HCT116 (cell line): ENCODE results near the gene DNM3. TPM values are rescaled to one million over a fixed set of nuclear protein-coding genes. Genes with fewer than 3 reads are reported as not detected.

Experiments
- ATAC-seq: fragments of 200-7000 bp; cut with Tn5 transposase; 2 replicates; pipeline ENCODE4 v1.9.1; 2020; ENCODE audit warnings: mild to moderate bottlenecking, moderate library complexity
- BruUV-seq: library from RNA; stranded (reverse); fragments of 400-500 nt; replicated peaks from 2 replicates; lab custom pipeline; 2021; lab: Mats Ljungman, UMichigan
- CTCF ChIA-PET: fragments of 300-600 bp; sonication (Branson Sonifier 250); formaldehyde crosslinking; loops from one replicate; lab custom pipeline; 2021; ENCODE audit warnings: antibody characterized with exemption; lab: Charles Lee
- POLR2A ChIA-PET: fragments of 300-600, 350-600 bp; sonication (Branson Sonifier 250); formaldehyde crosslinking; loops from one replicate; lab custom pipeline; 2021; ENCODE audit warnings: antibody characterized with exemption; lab: Charles Lee
- RAD21 ChIA-PET, 2 experiments: fragments of 300-600 bp; sonication (Branson Sonifier 250); formaldehyde crosslinking; loops; one replicate each; lab custom pipeline; 2023; ENCODE audit warnings: low total read pairs in 2 of 2; ENCODE audit not compliant: uncharacterized antibody in 2 of 2, unreplicated experiment in 2 of 2, low non-redundant PET in 1 of 2; lab: Charles Lee
- DNase-seq: peaks from one replicate; pipeline ENCODE4 v3.0.0-alpha.2; 2010; ENCODE audit warnings: low read depth, low spot score
- H2AFZ ChIP-seq: fragments of 200-600 bp; shearing (Covaris generic), sonication (generic); 2 replicates; pipeline ENCODE4 v1.6.1; 2017; ENCODE audit warnings: low read depth, mixed run types, mixed read lengths, antibody characterized with exemption, low read length; ENCODE audit not compliant: poor library complexity, severe bottlenecking
- H3K27ac ChIP-seq: 2 replicates; pipeline ENCODE4 v1.5.1; 2012; ENCODE audit warnings: low read depth, low read length
- H3K27me3 ChIP-seq: fragments of 200-600 bp; sonication (generic); 2 replicates; pipeline ENCODE4 v1.6.1; 2016; ENCODE audit warnings: mixed run types, low read length, mixed read lengths; ENCODE audit not compliant: insufficient read depth
- H3K36me3 ChIP-seq, 2 experiments: fragments of 200-500 bp in 1 of 2; fragments of 200-600 bp in 1 of 2; sonication (Bioruptor generic) in 1 of 2; sonication (generic) in 1 of 2; 2 replicates each; pipeline versions ENCODE4 v1.5.1 to v1.6.1; 2014 to 2016; ENCODE audit warnings: low read length in 2 of 2, inconsistent platforms in 1 of 2, mixed read lengths in 1 of 2, mixed run types in 1 of 2; ENCODE audit not compliant: insufficient read depth in 2 of 2, control insufficient read depth in 1 of 2
- H3K4me1 ChIP-seq, 2 experiments: fragments of 200-600 bp in 1 of 2; sonication (generic) in 1 of 2; 2 replicates each; pipeline versions ENCODE4 v1.5.1 to v1.6.1; 2012 to 2017; ENCODE audit warnings: low read length in 2 of 2, inconsistent platforms in 1 of 2, mild to moderate bottlenecking in 1 of 2, mixed read lengths in 1 of 2, mixed run types in 1 of 2, moderate library complexity in 1 of 2; ENCODE audit not compliant: insufficient read depth in 2 of 2, control insufficient read depth in 1 of 2
- H3K4me2 ChIP-seq: fragments of 200-600 bp; sonication (generic); 2 replicates; pipeline ENCODE4 v1.6.1; 2017; ENCODE audit warnings: mixed run types, low read length, mixed read lengths
- H3K4me3 ChIP-seq, 2 experiments: fragments of 200-600 bp in 1 of 2; sonication (generic) in 1 of 2; replicated peaks in 1 of 2; 2 replicates each; pipeline ENCODE4 v1.5.1; 2011 to 2016; ENCODE audit warnings: low read length in 2 of 2, control low read depth in 1 of 2, low read depth in 1 of 2, mild to moderate bottlenecking in 1 of 2, mixed read lengths in 1 of 2, mixed run types in 1 of 2
- H3K79me2 ChIP-seq: fragments of 200-600 bp; sonication (generic); 2 replicates; pipeline ENCODE4 v1.6.1; 2017; ENCODE audit warnings: mild to moderate bottlenecking, mixed run types, low read length, moderate library complexity, mixed read lengths; ENCODE audit not compliant: insufficient read depth
- H3K9ac ChIP-seq: fragments of 200-600 bp; sonication (generic); 2 replicates; pipeline ENCODE4 v1.6.1; 2016; ENCODE audit warnings: low read length, mixed read lengths
- H3K9me2 ChIP-seq: fragments of 200-600 bp; sonication (generic), shearing (Covaris generic); 2 replicates; pipeline ENCODE4 v1.6.1; 2017; ENCODE audit warnings: mixed run types, mild to moderate bottlenecking, moderate library complexity; ENCODE audit not compliant: insufficient read depth
- H3K9me3 ChIP-seq, 2 experiments: fragments of 200-500 bp in 1 of 2; fragments of 200-600 bp in 1 of 2; sonication (Bioruptor generic) in 1 of 2; sonication (generic) in 1 of 2; 2 replicates each; pipeline ENCODE4 v1.6.1; 2014 to 2017; ENCODE audit warnings: low read length in 2 of 2, mixed read lengths in 2 of 2, inconsistent platforms in 1 of 2, low read depth in 1 of 2, mild to moderate bottlenecking in 1 of 2, mixed run types in 1 of 2, moderate library complexity in 1 of 2; ENCODE audit not compliant: control insufficient read depth in 1 of 2, insufficient read depth in 1 of 2
- H4K20me1 ChIP-seq: fragments of 200-600 bp; sonication (generic), shearing (Covaris generic); 2 replicates; pipeline ENCODE4 v1.6.1; 2017; ENCODE audit warnings: mixed run types, mild to moderate bottlenecking, moderate library complexity; ENCODE audit not compliant: insufficient read depth
- CBX3 ChIP-seq: IDR thresholded peaks from 2 replicates; pipeline ENCODE4 v1.6.1; 2012; ENCODE audit warnings: low read depth
- CEBPB ChIP-seq: IDR thresholded peaks from 2 replicates; pipeline ENCODE4 v1.6.1; 2012; ENCODE audit warnings: low read depth
- CTCF ChIP-seq, 3 experiments: fragments of 200-600 bp in 1 of 3; sonication (generic) in 1 of 3; IDR thresholded peaks in 2 of 3; conservative IDR thresholded peaks in 1 of 3; 2 replicates each; pipeline ENCODE4 v1.5.1; 2012 to 2017; ENCODE audit warnings: low read depth in 2 of 3, low read length in 2 of 3, antibody characterized with exemption in 1 of 3, borderline replicate concordance in 1 of 3, control low read depth in 1 of 3, mild to moderate bottlenecking in 1 of 3, mixed read lengths in 1 of 3, mixed run types in 1 of 3, moderate library complexity in 1 of 3; ENCODE audit not compliant: insufficient read depth in 1 of 3
- EGR1 ChIP-seq: IDR thresholded peaks from 2 replicates; pipeline ENCODE4 v1.6.1; 2012; ENCODE audit warnings: low read depth
- ELF1 ChIP-seq: IDR thresholded peaks from 2 replicates; pipeline ENCODE4 v1.6.1; 2012; ENCODE audit warnings: low read depth, borderline replicate concordance
- EZH2phosphoT487 ChIP-seq: fragments of 200-600 bp; IDR thresholded peaks from 2 replicates; pipeline ENCODE4 v1.6.1; 2018; ENCODE audit warnings: antibody characterized with exemption, borderline replicate concordance
- FOSL1 ChIP-seq: IDR thresholded peaks from 2 replicates; pipeline ENCODE4 v1.6.1; 2012; ENCODE audit warnings: low read depth
- POLR2AphosphoS5 ChIP-seq: IDR thresholded peaks from 2 replicates; pipeline ENCODE4 v1.6.1; 2011; ENCODE audit warnings: mild to moderate bottlenecking, low read depth, low read length, moderate library complexity
- REST ChIP-seq: IDR thresholded peaks from 2 replicates; pipeline ENCODE4 v1.6.1; 2012; ENCODE audit warnings: low read depth
- SIN3A ChIP-seq: IDR thresholded peaks from 2 replicates; pipeline ENCODE4 v1.6.1; 2012; ENCODE audit warnings: low read depth
- SP1 ChIP-seq: IDR thresholded peaks from 2 replicates; pipeline ENCODE4 v1.6.1; 2012; ENCODE audit warnings: low read depth
- SRF ChIP-seq: IDR thresholded peaks from 2 replicates; pipeline ENCODE4 v1.6.1; 2012; ENCODE audit warnings: low read depth
- intact Hi-C: fragments of 100-400 bp; cut with micrococcal nuclease; formaldehyde crosslinking; loops from 2 replicates; pipeline ENCODE4 v1.10.0; 2022
- total RNA-seq: library from RNA; stranded (reverse); gene quantifications from one replicate; pipeline ENCODE4 v1.2.1, GENCODE V29; 2021; ENCODE audit not compliant: unreplicated experiment
- TF ChIP-seq, protein P1 (sequence below): IDR thresholded peaks from 2 replicates; pipeline ENCODE4 v1.6.1; 2012
- TF ChIP-seq, protein P2 (sequence below): IDR thresholded peaks from 2 replicates; pipeline ENCODE4 v1.6.1; 2012
- TF ChIP-seq, protein P3 (sequence below): IDR thresholded peaks from 2 replicates; pipeline ENCODE4 v1.6.1; 2011; ENCODE audit warnings: mild to moderate bottlenecking, low read length, moderate library complexity; ENCODE audit not compliant: insufficient replicate concordance; ENCODE audit errors: extremely low read depth

DNM3 gene
- total RNA-seq, 1 experiment from 2014 or later: 3.1 TPM

- H2AFZ ChIP-seq: no peak overlapping the region
- H4K20me1 ChIP-seq: no peaks in the 10 kb centered on the region
- intact Hi-C loops: no loop called here
- H3K9ac ChIP-seq: no peak overlapping the region
- H3K79me2 ChIP-seq: no peaks in the 10 kb centered on the region
- ATAC-seq (no peak), DNase-seq (no peak)
- TF ChIP-seq EZH2phosphoT487 (no peak), EGR1 (no peak), CEBPB (no peak), SRF (no peak), SP1 (no peak), ELF1 (no peak), FOSL1 (no peak), CTCF (IDR thresholded peaks at IDR 0.05 in 2 of 3, conservative IDR thresholded peaks at IDR 0.05 in 1 of 3; ENCODE audit: borderline replicate concordance in 1 of 3, insufficient read depth in 1 of 3, low read depth in 2 of 3, low read length in 2 of 3) (no peak), CBX3 (no peak), REST (no peak), SIN3A (no peak), POLR2AphosphoS5 (no peak)
- TF ChIP-seq, protein P1, sequence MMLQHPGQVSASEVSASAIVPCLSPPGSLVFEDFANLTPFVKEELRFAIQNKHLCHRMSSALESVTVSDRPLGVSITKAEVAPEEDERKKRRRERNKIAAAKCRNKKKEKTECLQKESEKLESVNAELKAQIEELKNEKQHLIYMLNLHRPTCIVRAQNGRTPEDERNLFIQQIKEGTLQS: no peak
- TF ChIP-seq, protein P2, sequence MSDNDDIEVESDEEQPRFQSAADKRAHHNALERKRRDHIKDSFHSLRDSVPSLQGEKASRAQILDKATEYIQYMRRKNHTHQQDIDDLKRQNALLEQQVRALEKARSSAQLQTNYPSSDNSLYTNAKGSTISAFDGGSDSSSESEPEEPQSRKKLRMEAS: no peak
- TF ChIP-seq, protein P3, sequence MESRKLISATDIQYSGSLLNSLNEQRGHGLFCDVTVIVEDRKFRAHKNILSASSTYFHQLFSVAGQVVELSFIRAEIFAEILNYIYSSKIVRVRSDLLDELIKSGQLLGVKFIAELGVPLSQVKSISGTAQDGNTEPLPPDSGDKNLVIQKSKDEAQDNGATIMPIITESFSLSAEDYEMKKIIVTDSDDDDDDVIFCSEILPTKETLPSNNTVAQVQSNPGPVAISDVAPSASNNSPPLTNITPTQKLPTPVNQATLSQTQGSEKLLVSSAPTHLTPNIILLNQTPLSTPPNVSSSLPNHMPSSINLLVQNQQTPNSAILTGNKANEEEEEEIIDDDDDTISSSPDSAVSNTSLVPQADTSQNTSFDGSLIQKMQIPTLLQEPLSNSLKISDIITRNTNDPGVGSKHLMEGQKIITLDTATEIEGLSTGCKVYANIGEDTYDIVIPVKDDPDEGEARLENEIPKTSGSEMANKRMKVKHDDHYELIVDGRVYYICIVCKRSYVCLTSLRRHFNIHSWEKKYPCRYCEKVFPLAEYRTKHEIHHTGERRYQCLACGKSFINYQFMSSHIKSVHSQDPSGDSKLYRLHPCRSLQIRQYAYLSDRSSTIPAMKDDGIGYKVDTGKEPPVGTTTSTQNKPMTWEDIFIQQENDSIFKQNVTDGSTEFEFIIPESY: no peak
- H3K27me3 ChIP-seq: no peaks in the 10 kb centered on the region
- no peaks in the 10 kb centered on the region for H3K9me2 ChIP-seq
- ChIA-PET POLR2A (no interaction called here), RAD21 (no interaction called here), CTCF (no interaction called here)
- no peak overlapping the region for H3K4me3 ChIP-seq
- no peaks in the 10 kb centered on the region for H3K4me1 ChIP-seq
- no peak overlapping the region for H3K27ac ChIP-seq
- no TSS peak for BruUV-seq
- H3K36me3 ChIP-seq: no peaks in the 10 kb centered on the region
- no peak overlapping the region for H3K4me2 ChIP-seq
- no peaks in the 10 kb centered on the region for H3K9me3 ChIP-seq
Measured at GRCh38 chr1:172112576-172112975, 271.3 kb downstream of the DNM3 start.
